ENCODE results near the gene CD300LF.

Gene CD300LF

GRCh38 chr17:74712756-74713155 lies at the start of gene CD300LF:
Gene CD300LF (minus strand): TSS chr17:74712923. CDS start chr17:74712866, 57 bp downstream.
- DNase-seq: no peak

GRCh38 chr17:74761931-74762330 lies 49.2 kb upstream of the CD300LF start:
- no peak for DNase-seq

- DNase-seq: no peak
Measured at GRCh38 chr17:74761419-74761818, 48.7 kb upstream of the CD300LF start.

GRCh38 chr17:74760404-74761105 lies 47.8 kb upstream of the CD300LF start:
- DNase-seq: no peak

- DNase-seq: no peak
Measured at GRCh38 chr17:74759941-74760340, 47.2 kb upstream of the CD300LF start.

DNA sequence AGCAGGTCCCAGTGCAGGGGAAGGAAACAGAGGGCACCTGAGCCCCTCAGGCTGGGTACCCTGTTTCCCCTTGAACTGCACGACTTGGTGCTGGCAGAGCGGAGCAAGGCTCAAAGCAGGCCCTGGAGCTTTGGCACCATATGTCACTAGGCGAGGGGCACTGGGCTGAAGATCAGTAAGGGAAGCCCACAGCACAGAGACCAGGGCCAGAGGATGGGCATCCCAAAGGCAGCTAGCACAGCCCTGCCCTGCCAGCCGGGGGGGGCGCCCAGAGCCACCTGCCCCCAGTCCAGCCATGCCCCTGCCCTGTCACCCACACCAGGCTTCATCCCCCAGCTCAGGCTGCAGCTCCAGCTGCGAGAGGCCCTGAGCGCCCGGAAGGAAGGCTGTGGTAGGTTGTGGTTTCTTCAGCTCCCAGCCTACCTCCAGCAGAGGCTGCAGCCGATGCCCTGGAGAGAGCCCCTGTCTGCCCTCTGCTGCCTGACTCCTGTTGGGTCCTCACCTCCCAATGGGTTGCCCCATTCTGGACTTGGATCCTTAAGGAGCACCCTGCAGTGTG lies 46.6 kb upstream of the CD300LF start:
- DNase-seq: peak in 1 of 2 donors; percentile 57

GRCh38 chr17:74758848-74759168 lies 46.1 kb upstream of the CD300LF start:
- DNase-seq: no peak

DNA sequence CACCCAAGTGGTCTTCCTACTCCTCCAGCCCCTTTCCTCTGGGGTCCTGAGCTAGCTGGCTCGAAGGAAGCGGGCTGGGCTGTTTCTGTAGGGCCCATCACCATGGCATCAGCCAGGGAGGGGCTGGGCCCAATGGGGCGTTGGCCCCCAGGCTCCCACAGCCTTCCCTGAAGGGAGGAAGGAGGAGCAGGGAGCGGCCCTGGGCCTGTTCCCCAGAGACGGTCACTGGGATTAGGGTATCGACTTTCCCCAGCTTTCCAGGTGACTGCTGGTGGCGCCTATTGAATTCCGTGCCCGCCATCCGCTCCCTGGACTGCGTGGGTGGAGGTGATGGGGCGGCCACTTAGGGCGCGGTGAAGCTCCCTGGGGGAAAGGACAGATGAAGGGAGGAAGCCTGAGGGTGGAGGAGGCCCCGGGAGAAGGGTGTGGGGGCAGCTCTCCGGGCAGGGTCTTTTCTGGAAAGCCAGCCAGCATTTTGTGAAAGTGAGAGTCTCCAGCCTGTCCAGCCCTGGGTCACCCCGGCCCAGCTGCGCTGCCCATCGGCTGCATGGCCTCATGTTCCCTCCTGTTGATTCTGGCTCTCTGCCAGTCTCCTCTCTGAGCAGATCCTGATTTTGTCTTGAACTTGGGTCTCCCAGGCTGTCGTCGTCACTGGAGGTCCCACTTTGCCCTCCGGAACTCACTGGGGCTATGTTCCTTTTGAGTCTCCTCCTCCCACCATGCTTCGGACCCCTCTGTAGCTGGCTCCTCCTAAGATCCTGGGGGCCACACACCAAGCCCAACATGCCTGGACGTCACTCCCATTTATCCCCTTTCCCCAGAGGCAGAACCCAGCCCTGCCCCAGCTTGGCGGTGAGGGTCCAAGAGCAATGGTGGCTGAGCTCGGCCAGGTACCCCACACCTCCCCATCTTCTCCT lies 45.5 kb upstream of the CD300LF start:
- no peak for DNase-seq

- DNase-seq: no peak
Measured at GRCh38 chr17:74757502-74757901, 44.8 kb upstream of the CD300LF start.

GRCh38 chr17:74756891-74757290 lies 44.2 kb upstream of the CD300LF start:
- no peak for DNase-seq

DNA sequence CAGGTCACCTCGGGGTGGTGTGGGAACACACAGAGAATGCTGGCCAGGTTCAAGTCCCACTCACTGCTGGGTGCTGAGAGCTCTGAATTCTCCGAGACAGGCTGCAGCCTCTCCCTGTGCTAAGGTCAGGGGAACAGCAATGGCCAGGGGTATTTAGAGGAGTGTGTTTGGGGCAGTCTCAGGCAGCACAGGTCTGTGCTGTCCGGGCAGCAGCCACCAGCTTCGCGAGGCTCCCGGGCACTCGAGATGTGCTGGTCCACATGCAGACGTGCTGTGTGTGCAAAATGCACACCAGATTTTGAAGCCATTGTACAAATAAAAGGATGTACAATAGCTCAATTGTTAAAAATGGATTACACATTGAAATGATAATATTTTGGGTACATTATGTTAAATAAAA lies 42.8 kb upstream of the CD300LF start:
- no peak for DNase-seq

DNA sequence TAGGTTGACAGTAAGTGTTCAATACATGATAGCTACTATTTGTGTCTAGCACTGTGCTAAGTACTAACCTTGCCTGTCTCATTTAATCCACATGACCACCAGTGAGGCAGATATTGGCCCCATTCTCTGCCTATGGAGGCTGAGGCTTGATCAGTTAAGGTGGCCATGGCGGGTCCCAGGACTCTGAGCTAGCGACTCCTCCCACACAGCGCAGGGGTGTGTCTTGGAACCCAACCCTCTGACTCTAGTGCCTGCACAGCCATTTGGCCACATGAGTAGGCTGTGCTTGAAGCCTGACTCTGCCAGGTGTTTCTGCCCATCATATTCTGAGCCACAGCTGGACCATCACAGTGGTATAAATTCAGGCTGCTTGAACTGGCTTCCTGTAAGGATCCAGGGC lies 42.1 kb upstream of the CD300LF start:
- no peak for DNase-seq

GRCh38 chr17:74752822-74753401 lies 40.2 kb upstream of the CD300LF start:
- no peak for DNase-seq

DNA sequence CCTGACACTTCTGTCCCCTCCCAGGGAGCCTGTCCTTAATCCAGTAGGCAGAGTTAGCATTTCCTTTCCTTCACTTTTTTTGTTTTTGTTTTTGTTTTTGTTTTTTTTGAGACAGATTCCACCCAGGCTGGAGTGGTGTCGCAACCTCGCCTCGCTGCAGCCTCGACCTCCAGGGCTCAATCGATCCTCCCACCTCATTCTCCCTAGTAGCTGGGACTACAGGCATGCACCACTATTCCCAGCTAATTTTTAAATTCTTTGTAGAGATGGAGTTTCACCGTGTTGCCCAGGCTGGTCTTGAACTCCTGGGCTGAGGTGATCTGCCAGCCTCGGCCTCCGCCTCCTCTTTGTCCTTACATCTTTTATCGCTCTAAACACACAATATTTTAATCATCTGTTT lies 39.7 kb upstream of the CD300LF start:
- no peak for DNase-seq

GRCh38 chr17:74750327-74751069 lies 37.8 kb upstream of the CD300LF start:
- no peak for DNase-seq

DNA sequence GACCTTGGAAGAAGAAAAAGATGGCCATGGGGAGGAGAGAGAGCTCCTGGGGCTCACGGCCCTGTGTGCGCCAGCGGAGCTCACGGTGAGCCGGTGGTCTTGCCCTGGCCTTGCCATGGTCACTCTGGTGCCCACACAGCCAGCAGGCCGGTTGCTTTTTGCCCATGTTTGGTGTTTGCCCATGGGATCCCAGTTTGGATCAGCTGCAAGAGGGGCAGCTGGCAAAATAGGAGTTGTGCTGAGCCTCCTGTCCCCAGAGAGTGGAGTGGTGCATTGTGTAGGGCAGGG lies 37.3 kb upstream of the CD300LF start:
- no peak for DNase-seq

DNA sequence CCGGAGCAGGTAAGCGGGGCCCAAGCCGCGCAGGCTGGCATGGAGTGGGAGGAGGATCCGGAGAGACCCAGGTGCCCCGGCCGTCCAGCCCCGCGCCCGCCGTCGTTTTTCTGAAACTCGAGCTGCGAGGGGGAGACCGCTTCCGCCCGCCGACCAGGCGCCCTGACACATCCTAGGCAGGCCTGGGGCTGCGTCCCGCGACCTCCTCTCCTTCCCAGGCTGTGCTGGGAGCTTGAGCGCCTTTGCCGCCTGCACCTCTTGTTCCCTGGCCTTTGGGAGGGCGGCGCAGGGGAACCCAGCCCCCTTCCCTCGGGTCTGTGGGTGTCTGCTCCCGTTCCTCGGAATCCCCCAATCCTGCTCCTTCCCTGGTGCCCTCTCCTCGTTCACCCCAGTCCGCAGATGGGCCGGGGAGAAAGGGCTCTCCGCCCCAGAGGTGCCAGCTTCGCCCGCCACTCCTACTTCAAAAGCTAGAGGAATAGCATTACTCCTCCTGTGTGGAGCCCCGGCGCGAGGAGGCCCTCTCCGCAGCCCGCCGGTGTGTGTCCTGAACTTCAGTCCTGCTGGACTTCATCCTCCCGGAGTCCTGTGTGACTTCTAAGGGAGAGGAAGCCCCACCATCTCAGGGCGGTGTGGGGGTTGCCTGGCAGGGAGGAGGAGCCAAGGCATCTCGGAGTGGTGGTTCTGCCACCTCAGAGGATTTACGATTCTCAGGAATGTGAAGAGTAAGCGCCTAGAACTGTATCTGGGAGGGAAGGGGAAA lies 36.7 kb upstream of the CD300LF start:
- peak; percentile 51 to 65 for DNase-seq

- DNase-seq: peak; percentile 96
Measured at GRCh38 chr17:74748529-74749278, 36.0 kb upstream of the CD300LF start, which contains the start of gene NHERF1. Gene NHERF1 (plus strand): TSS chr17:74748628. CDS start chr17:74748847, 219 bp downstream.

GRCh38 chr17:74748279-74748528 lies 35.5 kb upstream of the CD300LF start:
- DNase-seq: no peak

- no peak for DNase-seq
Measured at GRCh38 chr17:74746922-74747321, 34.2 kb upstream of the CD300LF start.

GRCh38 chr17:74746376-74746775 lies 33.7 kb upstream of the CD300LF start:
- no peak for DNase-seq
